ENCODE measurements around the gene KRT77.

KRT77 gene

DNA sequence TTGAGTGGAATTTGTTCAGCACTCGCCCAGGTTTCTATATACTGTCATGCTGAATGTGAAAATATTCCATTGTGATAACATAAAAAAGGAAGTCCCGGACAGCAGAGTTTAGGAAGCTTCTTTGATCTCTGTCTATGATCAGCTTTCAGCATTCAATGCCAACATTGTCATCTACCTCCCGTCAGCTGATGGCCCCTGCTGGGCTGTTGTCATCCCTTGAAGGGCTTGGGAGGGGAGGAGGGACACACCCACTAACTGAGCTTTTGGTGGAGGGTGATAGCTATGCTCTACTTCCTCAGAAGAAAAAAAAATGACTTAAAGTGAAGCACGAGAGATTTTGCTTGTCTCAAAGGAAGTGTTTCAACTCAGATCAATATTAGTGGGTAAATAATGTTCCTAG lies 4.7 kb upstream of the KRT77 start:
- no peak for ATAC-seq
- H3K9me3 Mint-ChIP-seq: no peaks in the 10 kb centered on the region
- H3K27ac Mint-ChIP-seq: no peak overlapping the region

DNA sequence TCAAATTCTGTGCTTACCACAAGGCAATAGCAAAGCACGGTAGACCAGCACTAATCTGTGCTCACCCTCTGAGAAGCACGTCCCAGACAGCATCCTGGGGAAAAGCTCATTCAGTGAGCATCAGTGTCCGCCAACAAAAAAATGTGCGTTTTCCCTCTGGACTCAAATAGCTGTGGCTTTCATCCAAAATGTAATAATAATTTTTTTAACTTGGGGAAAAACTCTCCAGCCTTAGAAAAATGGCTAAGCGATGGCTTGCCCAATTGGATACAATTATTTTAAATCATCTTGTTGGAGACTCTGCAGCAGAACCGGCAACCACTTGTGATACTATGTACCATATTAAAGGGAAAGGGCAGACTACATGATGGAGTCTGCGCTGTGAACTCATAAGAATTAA lies 1.1 kb upstream of the KRT77 start:
- Mint-ChIP-seq H3K9me3 (no peaks in the 10 kb centered on the region), H3K27ac (no peak overlapping the region), H3K4me1 (no peaks in the 10 kb centered on the region), H3K27me3 (peaks cover 34% of the 10 kb centered on the region), H3K36me3 (no peaks in the 10 kb centered on the region), H3K4me3 (no peak overlapping the region)
- no peak for ATAC-seq

More for the DNA sequence above, 4.7 kb upstream of the KRT77 start:
- no peaks in the 10 kb centered on the region for H3K27me3 Mint-ChIP-seq
- H3K4me1 Mint-ChIP-seq: no peaks in the 10 kb centered on the region
- H3K4me3 Mint-ChIP-seq: no peak overlapping the region
- no peaks in the 10 kb centered on the region for H3K36me3 Mint-ChIP-seq

DNA sequence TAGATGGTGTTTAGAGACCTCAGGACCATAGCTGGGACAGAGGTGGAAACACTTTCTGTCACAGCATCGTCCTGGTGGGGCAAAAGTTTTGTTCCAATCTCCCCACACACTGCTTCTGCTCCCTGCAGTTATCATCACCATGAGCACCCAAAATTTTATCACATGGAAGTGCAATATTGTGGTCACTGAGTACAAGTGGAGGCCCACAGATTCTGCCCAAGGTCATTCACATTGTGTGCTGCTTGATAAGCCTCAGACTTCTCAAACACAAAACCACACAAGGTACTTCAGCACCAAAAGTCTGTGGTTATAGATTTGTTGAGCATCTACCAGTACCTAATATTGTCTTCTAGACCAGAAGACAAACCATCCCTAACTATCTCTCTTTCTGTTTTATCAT lies 554 bp upstream of the KRT77 start:
- no peak for ATAC-seq
- Mint-ChIP-seq H3K4me3 (no peak overlapping the region), H3K27me3 (peaks cover 34% of the 10 kb centered on the region), H3K27ac (no peak overlapping the region), H3K4me1 (no peaks in the 10 kb centered on the region), H3K9me3 (no peaks in the 10 kb centered on the region), H3K36me3 (no peaks in the 10 kb centered on the region)

DNA sequence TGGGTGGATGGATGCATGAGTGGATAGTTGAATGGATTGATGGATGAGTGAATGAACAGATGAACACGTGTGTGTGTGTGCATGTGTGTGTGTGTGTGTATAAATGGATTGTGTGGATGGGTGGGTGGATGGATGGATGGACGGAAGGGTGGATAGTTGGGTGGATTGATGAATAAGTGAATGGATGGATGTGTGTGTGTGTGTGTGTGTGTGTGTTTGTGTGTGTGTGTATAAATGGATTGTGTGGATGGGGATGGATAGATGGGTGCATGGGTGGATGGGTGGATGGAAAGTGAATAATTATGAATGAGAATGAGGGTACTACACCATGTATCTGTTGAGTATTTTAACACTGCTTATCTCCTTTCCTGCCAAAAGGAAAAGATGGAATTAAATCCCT lies 986 bp downstream of the KRT77 start:
- Mint-ChIP-seq H3K9me3 (no peaks in the 10 kb centered on the region), H3K4me1 (no peaks in the 10 kb centered on the region), H3K36me3 (no peaks in the 10 kb centered on the region), H3K4me3 (no peak overlapping the region), H3K27ac (no peak overlapping the region), H3K27me3 (peaks cover 43% of the 10 kb centered on the region)
- no peak for ATAC-seq

DNA sequence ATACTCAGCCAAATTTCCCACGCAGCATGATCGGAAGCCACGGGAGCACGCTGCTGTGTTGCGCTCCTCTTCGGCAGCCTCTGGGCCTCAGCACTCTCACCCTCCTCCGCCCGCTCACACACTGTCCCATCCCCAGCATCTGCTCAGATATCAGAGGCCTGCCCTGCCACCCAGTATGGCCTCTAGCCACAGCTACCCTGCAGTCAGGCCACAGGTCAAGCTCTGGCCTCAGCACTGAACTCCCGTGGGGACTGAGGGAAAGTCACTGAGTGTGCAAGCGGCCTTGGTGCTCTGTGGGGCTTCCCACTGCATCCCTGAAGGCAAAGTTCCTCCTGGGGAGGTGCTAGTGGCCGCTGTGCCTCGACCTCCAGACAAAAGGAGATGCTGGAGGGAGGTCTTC lies 2.0 kb downstream of the KRT77 start:
- H3K4me3 Mint-ChIP-seq: no peak overlapping the region
- ATAC-seq: no peak
- peaks cover 48% of the 10 kb centered on the region for H3K27me3 Mint-ChIP-seq
- no peaks in the 10 kb centered on the region for H3K9me3 Mint-ChIP-seq
- H3K27ac Mint-ChIP-seq: no peak overlapping the region
- H3K36me3 Mint-ChIP-seq: no peaks in the 10 kb centered on the region
- no peaks in the 10 kb centered on the region for H3K4me1 Mint-ChIP-seq

DNA sequence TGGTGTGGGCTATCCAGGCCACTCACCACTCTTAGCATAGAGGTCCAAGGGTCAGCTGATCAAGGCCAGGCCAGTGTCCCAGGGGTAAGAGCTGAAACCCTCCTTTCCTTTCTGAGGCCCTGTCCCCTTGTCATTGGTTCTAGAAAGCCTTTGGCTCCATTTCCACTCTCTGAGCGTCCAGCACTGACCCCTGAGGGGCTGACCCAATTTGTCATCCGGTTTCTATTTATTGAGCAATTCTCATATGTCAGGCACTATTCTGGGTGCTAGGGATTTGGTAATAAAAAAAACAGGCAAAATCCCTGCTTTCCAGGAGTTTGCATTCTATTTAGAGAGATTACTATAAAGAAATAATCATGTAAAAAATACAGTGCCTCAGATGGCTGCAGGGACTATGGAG lies 3.4 kb downstream of the KRT77 start:
- Mint-ChIP-seq H3K9me3 (no peaks in the 10 kb centered on the region), H3K4me3 (no peak overlapping the region), H3K27me3 (peaks cover 60% of the 10 kb centered on the region), H3K36me3 (no peaks in the 10 kb centered on the region), H3K4me1 (no peaks in the 10 kb centered on the region), H3K27ac (no peak overlapping the region)
- ATAC-seq: no peak

DNA sequence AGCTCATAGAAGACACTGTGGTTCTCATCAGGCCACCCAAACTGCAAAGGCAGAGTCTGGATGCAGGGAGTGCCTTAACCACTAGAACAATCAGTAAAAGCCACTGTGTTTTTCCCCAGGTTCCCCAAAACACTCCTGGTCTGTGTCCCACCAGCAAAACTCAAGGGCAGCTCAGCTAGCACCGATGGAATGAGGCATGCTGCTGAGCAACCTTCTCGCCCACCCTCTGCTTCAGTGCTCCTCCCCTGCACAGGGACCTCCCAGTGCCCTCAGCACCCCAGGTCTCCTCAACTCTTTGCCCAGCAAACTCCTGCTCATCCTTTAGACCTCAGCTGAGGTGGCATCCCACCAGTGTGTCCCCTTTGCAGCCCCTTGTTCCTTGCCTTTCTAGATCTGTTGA lies 4.0 kb downstream of the KRT77 start:
- Mint-ChIP-seq H3K27ac (no peak overlapping the region), H3K4me1 (no peaks in the 10 kb centered on the region), H3K9me3 (no peaks in the 10 kb centered on the region), H3K4me3 (no peak overlapping the region), H3K36me3 (no peaks in the 10 kb centered on the region), H3K27me3 (peaks cover 66% of the 10 kb centered on the region)
- no peak for ATAC-seq

DNA sequence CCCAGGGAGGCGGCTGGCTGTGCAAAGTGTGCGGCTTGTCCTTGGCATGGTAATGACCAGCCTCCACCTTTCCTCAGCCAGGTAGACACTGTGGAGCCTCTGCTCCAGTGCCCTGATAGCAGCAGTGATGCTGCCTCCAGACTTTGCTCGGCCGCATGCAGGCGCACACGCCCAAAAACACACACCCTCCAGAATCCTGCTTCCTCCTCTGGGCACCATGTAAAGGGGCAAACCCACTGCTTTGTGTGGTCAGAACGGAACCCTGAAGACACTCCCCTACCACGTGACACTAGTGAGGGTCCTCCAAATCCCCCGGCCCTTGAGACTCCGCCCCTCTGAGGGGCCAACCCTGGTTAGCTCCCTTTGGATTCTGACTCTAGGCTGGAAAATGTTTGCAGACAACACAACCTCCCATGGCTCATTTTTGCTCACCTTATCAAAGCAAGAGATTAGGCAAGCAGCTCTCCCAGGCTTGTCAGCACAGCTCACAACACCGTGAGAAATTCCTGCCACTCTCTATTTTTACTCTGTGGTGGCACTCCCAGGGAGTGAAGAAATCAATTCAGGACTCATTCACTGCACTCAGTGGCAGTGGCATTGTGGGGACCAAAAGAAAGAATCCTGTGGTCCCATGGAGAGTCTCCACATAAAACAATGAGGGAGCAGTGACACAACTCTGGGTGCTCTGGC lies 4.5 kb downstream of the KRT77 start:
- ATAC-seq: no peak

DNA sequence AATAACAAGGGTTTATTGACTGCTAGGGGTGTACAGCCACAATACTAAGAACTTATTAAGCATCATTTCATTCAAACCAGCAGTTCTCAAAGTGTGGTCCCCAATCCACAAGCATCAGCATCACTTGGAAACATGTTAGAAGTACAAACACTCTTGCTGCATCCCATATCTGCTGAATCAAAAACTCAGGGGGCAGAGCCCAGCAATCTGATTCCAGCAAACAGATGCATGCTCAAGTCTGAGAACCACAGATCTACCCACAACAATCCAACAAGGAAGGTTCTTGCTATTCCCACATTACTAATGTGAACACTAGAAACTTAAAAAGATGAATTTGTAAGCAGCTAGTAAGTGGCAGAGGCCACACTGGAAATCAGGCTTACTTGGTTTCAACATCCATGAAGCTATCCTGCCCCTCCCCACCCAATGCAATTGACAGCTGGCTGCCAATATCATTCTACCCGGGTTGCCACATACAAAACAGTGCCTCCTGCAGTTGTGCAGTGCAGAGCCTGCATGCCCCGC lies 6.2 kb downstream of the KRT77 start:
- no peak overlapping the region for H3K4me3 Mint-ChIP-seq

More for the DNA sequence above, 4.5 kb downstream of the KRT77 start:
- Mint-ChIP-seq H3K36me3 (no peaks in the 10 kb centered on the region), H3K4me1 (no peaks in the 10 kb centered on the region), H3K27me3 (peaks cover 69% of the 10 kb centered on the region), H3K9me3 (no peaks in the 10 kb centered on the region), H3K27ac (no peak overlapping the region), H3K4me3 (no peak overlapping the region)

DNA sequence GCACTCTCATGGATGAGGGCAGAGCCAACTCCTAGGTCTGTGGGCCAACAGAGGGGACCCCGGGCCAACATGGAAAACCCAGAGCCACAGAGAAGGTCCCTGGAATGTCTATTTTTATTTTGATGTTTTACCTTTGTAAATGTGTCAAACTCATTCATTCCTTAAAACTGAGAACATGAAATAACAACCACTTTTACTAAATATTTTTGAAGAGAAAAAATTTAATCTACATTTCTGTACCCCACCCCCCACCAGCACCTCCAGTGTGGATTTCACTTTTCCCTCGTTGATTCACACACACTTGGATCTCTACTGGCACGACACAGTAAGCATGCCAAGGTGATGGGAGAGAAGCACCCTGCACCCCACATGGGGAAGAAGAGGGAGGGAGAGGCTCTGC lies 6.7 kb downstream of the KRT77 start:
- H3K4me1 Mint-ChIP-seq: peaks cover 4% of the 10 kb centered on the region
- H3K27ac Mint-ChIP-seq: no peak overlapping the region
- no peak overlapping the region for H3K4me3 Mint-ChIP-seq
- H3K36me3 Mint-ChIP-seq: no peaks in the 10 kb centered on the region
- H3K27me3 Mint-ChIP-seq: peaks cover 75% of the 10 kb centered on the region
- no peak for ATAC-seq
- H3K9me3 Mint-ChIP-seq: no peaks in the 10 kb centered on the region

More for the DNA sequence above, 6.2 kb downstream of the KRT77 start:
- Mint-ChIP-seq H3K9me3 (no peaks in the 10 kb centered on the region), H3K4me1 (no peaks in the 10 kb centered on the region), H3K27me3 (peaks cover 75% of the 10 kb centered on the region), H3K36me3 (no peaks in the 10 kb centered on the region), H3K27ac (no peak overlapping the region)
- ATAC-seq: no peak

DNA sequence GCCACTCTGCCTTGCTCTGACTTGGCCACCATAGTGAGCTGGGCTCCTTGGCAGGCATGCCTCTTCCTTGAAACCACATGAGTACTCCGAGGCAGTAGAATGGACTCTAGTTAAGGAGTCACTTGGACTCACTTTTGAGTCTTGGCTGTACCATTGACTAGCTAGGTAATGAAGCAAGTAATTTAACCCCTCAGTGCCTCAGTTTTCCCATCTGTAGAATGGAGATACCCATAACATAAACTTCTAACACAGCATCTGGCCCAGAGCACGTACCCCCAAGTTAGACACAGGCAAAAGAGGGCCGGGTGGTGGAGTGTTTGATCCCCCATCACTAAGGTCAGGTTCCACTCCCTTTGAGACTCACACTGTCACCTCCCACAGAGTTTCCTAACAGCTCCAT lies 8.3 kb downstream of the KRT77 start:
- Mint-ChIP-seq H3K27me3 (peaks cover 73% of the 10 kb centered on the region), H3K9me3 (no peaks in the 10 kb centered on the region), H3K27ac (no peak overlapping the region), H3K4me1 (peaks cover 16% of the 10 kb centered on the region), H3K4me3 (no peak overlapping the region), H3K36me3 (no peaks in the 10 kb centered on the region)
- no peak for ATAC-seq

DNA sequence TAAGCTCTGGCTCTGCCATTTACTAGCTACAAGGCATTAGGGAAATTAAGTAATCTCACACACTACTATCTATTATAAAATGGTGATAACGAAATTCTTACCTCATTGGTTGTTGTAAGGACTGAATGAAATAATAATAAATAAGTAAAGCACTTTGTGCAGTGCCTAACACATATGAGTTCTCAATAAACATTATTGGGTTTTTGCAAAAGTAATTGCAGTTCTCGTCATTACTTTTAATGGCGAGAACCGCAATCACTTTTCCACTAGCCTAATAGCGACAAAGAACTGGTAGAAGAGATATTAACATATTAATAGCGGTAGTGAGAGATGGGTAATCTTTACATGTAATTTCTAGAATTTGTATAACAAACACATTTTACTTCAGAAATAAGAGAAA lies 9.2 kb downstream of the KRT77 start:
- peaks cover 16% of the 10 kb centered on the region for H3K4me1 Mint-ChIP-seq
- no peak for ATAC-seq
- no peaks in the 10 kb centered on the region for H3K9me3 Mint-ChIP-seq
- H3K4me3 Mint-ChIP-seq: no peak overlapping the region
- H3K36me3 Mint-ChIP-seq: no peaks in the 10 kb centered on the region
- no peak overlapping the region for H3K27ac Mint-ChIP-seq
- H3K27me3 Mint-ChIP-seq: peaks cover 71% of the 10 kb centered on the region

DNA sequence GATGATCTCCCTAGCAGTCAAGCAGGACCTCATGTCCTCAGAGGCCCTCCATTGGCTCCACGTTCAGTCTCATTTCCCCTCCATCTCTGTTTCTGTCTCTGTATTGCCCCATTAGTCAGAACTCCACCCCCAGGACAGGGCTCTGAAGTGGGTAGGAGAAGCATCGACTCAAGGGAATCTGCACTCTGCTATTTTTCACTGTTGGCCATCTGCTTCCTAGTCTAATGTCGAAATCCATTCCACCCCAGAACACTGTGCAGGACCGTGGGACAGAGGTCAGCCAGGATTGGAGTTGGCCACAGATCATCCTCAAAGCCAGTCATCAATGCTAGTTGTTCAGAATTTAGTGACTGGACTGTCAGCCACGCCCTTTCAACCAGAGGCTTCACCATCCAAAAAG lies 10.1 kb downstream of the KRT77 start:
- H3K9me3 Mint-ChIP-seq: no peaks in the 10 kb centered on the region
- H3K27me3 Mint-ChIP-seq: peaks cover 80% of the 10 kb centered on the region
- no peak for ATAC-seq
- H3K27ac Mint-ChIP-seq: no peak overlapping the region
- H3K4me1 Mint-ChIP-seq: peaks cover 16% of the 10 kb centered on the region
- no peak overlapping the region for H3K4me3 Mint-ChIP-seq
- no peaks in the 10 kb centered on the region for H3K36me3 Mint-ChIP-seq

DNA sequence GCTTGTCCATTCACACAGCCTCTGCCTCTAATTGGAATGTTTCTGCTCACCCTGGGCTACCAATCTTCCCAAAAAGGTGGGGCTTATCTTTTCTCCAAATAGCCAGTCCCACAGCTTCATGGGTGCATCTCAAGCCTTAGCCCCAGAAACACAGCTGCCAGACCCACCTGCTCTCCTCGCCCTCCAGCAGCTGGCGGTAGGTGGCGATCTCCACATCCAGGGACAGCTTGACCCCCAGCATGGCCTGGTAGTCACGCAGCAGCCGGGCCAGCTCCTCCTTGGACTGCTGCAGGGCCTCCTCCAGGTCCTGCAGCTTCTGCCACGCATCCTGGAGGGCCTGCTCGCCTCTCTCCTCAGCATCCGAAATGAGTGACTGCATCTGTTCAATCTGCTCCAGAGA lies 11.1 kb downstream of the KRT77 start:
- no peak overlapping the region for H3K27ac Mint-ChIP-seq
- H3K4me1 Mint-ChIP-seq: peaks cover 16% of the 10 kb centered on the region
- no peak for ATAC-seq
- no peaks in the 10 kb centered on the region for H3K9me3 Mint-ChIP-seq
- H3K36me3 Mint-ChIP-seq: no peaks in the 10 kb centered on the region
- H3K4me3 Mint-ChIP-seq: peak overlapping the region; percentile 16
- H3K27me3 Mint-ChIP-seq: peaks cover 80% of the 10 kb centered on the region

DNA sequence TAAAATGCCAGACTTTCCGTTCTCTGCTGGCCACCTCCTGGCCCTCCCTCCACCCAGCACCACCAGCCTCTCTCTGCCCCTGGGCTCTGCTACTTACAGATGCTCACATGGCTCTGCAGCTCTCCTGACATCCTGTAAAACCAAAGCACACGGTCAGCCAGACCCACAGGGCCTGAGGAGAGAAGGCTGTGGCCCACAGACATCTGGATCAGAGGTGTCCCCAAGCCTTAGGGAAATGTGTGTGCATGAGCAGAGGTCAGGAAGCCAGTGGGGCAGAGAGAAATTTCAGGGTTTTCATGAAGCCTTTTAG lies 11.5 kb downstream of the KRT77 start:
- no peak overlapping the region for H3K27ac Mint-ChIP-seq
- no peak overlapping the region for H3K4me3 Mint-ChIP-seq
- no peak for ATAC-seq
- H3K9me3 Mint-ChIP-seq: no peaks in the 10 kb centered on the region
- H3K4me1 Mint-ChIP-seq: peaks cover 16% of the 10 kb centered on the region
- no peaks in the 10 kb centered on the region for H3K36me3 Mint-ChIP-seq
- H3K27me3 Mint-ChIP-seq: peaks cover 80% of the 10 kb centered on the region

DNA sequence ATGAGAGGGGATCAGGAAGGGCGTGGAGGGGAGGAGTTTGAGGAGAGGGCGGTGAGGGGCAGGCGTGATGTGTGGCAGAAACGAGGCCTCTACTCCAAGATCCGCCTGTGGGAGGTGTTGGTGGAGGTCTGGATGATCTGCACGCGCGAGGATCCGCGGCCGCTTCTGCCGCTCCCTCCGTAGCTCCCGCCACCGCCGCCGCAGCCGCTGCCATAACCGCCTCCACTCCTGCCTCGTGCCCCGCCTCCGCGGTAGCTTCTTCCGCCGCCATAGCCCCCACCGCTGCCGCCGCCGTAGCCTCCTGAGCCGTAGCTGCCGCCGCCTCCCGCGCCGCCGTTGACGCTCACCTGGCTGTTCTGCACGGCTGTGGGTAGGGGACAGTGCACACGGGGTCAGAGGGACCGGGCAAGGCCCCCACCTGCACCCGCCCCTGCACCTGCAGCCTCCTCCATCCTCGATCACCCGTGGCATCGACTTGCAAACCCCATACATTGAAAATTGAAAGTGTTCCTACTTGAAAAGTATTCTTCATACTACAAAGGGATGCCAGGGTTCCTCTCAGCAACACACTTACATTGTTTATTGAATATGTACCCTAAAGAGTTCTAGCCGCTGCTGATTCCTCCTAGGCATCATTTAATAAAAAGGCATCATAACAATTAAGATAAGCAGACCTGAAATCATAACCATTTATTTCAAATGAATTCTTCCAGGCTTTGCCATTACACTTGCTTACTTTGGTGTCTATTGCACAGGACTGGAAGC lies 12.1 kb downstream of the KRT77 start:
- Mint-ChIP-seq H3K27me3 (peaks cover 74% of the 10 kb centered on the region), H3K9me3 (no peaks in the 10 kb centered on the region), H3K36me3 (no peaks in the 10 kb centered on the region), H3K27ac (peak overlapping the region; percentile 18), H3K4me3 (peak overlapping the region; percentile 77), H3K4me1 (peaks cover 16% of the 10 kb centered on the region)
- ATAC-seq: peak; percentile 53

All from stimulated activated memory B cell treated with anti-CD40 and anti-IgM and Interleukin-4, amounts not matched to agents 10 μg/mL and 1 μg/mL and 100 μg/mL, for 72 hours (primary cell).